ENCODE results near the gene MAP3K14. TPM values are rescaled to one million over a fixed set of nuclear protein-coding genes. Genes with fewer than 3 reads are reported as not detected.
"Not testable (repeated sequence)": the region's sequence is repeated elsewhere in the genome, so short reads cannot be mapped to it uniquely, and the experiment has no call there.

MAP3K14 gene
- total and polyA plus RNA-seq, 11 donors, result 9.0 to 21.9 (median 11.4) TPM

DNA sequence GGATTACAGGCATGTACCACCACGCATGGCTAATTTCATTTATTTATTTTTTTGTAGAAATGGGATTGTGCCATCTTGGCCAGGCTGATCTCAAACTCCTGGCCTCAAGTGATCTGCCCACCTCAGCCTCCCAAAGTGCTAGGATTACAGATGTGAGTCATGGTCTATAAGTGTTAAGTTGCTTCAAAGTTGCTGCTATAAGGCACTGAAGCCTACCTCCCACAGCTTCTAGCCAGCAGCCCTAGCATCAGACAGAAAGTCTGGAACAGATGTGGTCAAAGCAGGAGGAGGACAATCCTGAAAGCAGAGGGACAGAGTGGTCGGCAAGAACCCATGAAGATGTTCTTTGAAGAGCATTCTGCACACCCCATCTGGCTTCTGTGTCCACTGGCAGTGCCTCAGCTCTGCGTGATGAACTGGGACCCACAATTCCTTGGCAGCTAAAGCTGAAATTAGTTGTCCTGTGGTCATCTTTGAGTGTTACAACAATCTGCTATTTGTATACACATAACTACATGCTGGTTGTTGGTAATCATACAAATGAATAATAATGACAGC, 11.2 kb downstream of the MAP3K14 start:
- ATAC-seq, result peak in 1 of 4 donors; percentile 17
- Histone ChIP-seq H3K36me3 (peaks cover 0 to 20% (median 0%) of the 10 kb centered on the region in 9 donors), H3K4me3 (no peak overlapping the region), H3K9me3 (no peaks in the 10 kb centered on the region), H3K27me3 (no peaks in the 10 kb centered on the region), H3K4me1 (peaks cover 3 to 98% (median 62%) of the 10 kb centered on the region in 12 donors), H3K27ac (peak overlapping the region in 10 of 12 donors; percentile 42 to 95 (median 70))
- intact Hi-C loops (cut with DNase I), result no loop called here
- no peak for DNase-seq
- TF ChIP-seq, protein P1, sequence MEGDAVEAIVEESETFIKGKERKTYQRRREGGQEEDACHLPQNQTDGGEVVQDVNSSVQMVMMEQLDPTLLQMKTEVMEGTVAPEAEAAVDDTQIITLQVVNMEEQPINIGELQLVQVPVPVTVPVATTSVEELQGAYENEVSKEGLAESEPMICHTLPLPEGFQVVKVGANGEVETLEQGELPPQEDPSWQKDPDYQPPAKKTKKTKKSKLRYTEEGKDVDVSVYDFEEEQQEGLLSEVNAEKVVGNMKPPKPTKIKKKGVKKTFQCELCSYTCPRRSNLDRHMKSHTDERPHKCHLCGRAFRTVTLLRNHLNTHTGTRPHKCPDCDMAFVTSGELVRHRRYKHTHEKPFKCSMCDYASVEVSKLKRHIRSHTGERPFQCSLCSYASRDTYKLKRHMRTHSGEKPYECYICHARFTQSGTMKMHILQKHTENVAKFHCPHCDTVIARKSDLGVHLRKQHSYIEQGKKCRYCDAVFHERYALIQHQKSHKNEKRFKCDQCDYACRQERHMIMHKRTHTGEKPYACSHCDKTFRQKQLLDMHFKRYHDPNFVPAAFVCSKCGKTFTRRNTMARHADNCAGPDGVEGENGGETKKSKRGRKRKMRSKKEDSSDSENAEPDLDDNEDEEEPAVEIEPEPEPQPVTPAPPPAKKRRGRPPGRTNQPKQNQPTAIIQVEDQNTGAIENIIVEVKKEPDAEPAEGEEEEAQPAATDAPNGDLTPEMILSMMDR (IDR thresholded peaks at IDR 0.05), result no peak
- no peak for TF ChIP-seq POLR2A (IDR thresholded peaks at IDR 0.05)
- WGBS, 4 donors, result 56 to 72% (median 66%) methylated on average over 3 of the region's 3 CpGs

- intact Hi-C loops (cut with DNase I), result no loop called here
- peak overlapping the region in 1 of 12 donors; percentile 25 for H3K4me3 ChIP-seq
- peak overlapping the region; percentile 35 to 95 (median 77) for H3K27ac ChIP-seq
- no peaks in the 10 kb centered on the region for H3K9me3 ChIP-seq
- H3K4me1 ChIP-seq, result peaks cover 6 to 98% (median 72%) of the 10 kb centered on the region in 12 donors
- WGBS, 4 donors, result 60 to 71% (median 66%) methylated on average over 10 of the region's 10 CpGs
- H3K36me3 ChIP-seq, result peaks cover 0 to 7% (median 0%) of the 10 kb centered on the region in 9 donors
- no peaks in the 10 kb centered on the region for H3K27me3 ChIP-seq
- DNase-seq (peak in 3 of 5 donors; percentile 45 to 72 (median 54)), ATAC-seq (peak; percentile 39 to 70 (median 51))
- TF ChIP-seq, protein P1 (IDR thresholded peaks at IDR 0.05), result no peak
- no peak for TF ChIP-seq POLR2A (IDR thresholded peaks at IDR 0.05)
These were observed 14.1 kb downstream of the MAP3K14 start for GRCh38 chr17:45302649-45303173.

GRCh38 chr17:45302220-45302619, 14.6 kb downstream of the MAP3K14 start:
- ATAC-seq; H3K36me3 ChIP-seq; H3K4me3 ChIP-seq; intact Hi-C loops (cut with DNase I); DNase-seq; H3K9me3 ChIP-seq; H3K27me3 ChIP-seq: not testable (repeated sequence)
- 60 to 67% (median 63%) methylated on average over 9 of the region's 9 CpGs for WGBS, 4 donors
- Histone ChIP-seq H3K4me1 (peaks cover 6 to 98% (median 70%) of the 10 kb centered on the region in 12 donors), H3K27ac (peak overlapping the region; percentile 35 to 95 (median 77))

- WGBS, 4 donors, result 81 to 89% (median 85%) methylated on average over 4 of the region's 4 CpGs
- intact Hi-C loops (cut with DNase I), result no loop called here
- Histone ChIP-seq H3K4me3 (no peak overlapping the region), H3K27ac (peak overlapping the region in 11 of 12 donors; percentile 35 to 95 (median 77)), H3K4me1 (peaks cover 6 to 98% (median 69%) of the 10 kb centered on the region in 12 donors), H3K27me3 (no peaks in the 10 kb centered on the region), H3K9me3 (no peaks in the 10 kb centered on the region), H3K36me3 (peaks cover 0 to 7% (median 0%) of the 10 kb centered on the region in 9 donors)
- ATAC-seq (no peak), DNase-seq (no peak)
- TF ChIP-seq POLR2A (IDR thresholded peaks at IDR 0.05), result no peak
- TF ChIP-seq, protein P1 (IDR thresholded peaks at IDR 0.05), result no peak
These were observed 15.1 kb downstream of the MAP3K14 start for GRCh38 chr17:45301674-45302073.
